Spinal cord (tissue), 10 donors: ENCODE measurements around the gene KCNB1. TPM values are rescaled to one million over a fixed set of nuclear protein-coding genes. Genes with fewer than 3 reads are reported as not detected.

ENCODE experiments used
- DNase-seq, 6 donors: peaks; one replicate each; pipeline versions ENCODE4 v3.0.0 to v3.0.0-alpha.2; 2013 to 2015; ENCODE audit warnings: low spot score in 6 of 6, low read depth in 4 of 6
- H3K27ac ChIP-seq: one replicate; pipeline ENCODE4 v1.5.1; 2013; ENCODE audit warnings: low read depth, low read length, control low read depth
- H3K27me3 ChIP-seq: one replicate; pipeline ENCODE4 v1.6.1; 2013; ENCODE audit warnings: low read length; ENCODE audit not compliant: control insufficient read depth, insufficient read depth
- H3K36me3 ChIP-seq: one replicate; pipeline ENCODE4 v1.6.1; 2013; ENCODE audit warnings: low read length; ENCODE audit not compliant: control insufficient read depth, insufficient read depth
- H3K4me1 ChIP-seq: one replicate; pipeline ENCODE4 v1.6.1; 2013; ENCODE audit warnings: low read length; ENCODE audit not compliant: control insufficient read depth, insufficient read depth
- H3K4me3 ChIP-seq: one replicate; pipeline ENCODE4 v1.5.1; 2013; ENCODE audit warnings: low read depth, low read length, control low read depth
- H3K9me3 ChIP-seq: one replicate; pipeline ENCODE4 v1.6.1; 2013; ENCODE audit warnings: low read length; ENCODE audit not compliant: control insufficient read depth, insufficient read depth
- WGBS: methylation state at CpG from one replicate; pipeline ENCODE4 v1.1.5; 2013; ENCODE audit warnings: missing lambda C conversion rate; ENCODE audit not compliant: insufficient coverage; 5-methylcytosine and 5-hydroxymethylcytosine counted together
- polyA plus RNA-seq, 2 donors: library from polyadenylated mRNA; unstranded; fragments of 120-200 nt; gene quantifications; one replicate each; pipeline ENCODE4 v1.2.1, GENCODE V29; 2013; ENCODE audit not compliant: insufficient read length in 2 of 2
- total RNA-seq, 2 donors: library from RNA; depleted of rRNA in 1 of 2; stranded (reverse); fragments of 120-200 nt in 1 of 2; fragments of >200 nt in 1 of 2; gene quantifications; one replicate each; pipeline versions ENCODE4 v1.2.3 to v1.2.4, GENCODE V29; 2013 to 2014
- donor health status: healthy.

KCNB1 gene
- total and polyA plus RNA-seq, 4 donors: 8.0 to 46.7 (median 15.1) TPM

GRCh38 chr20:49447946-49448809 is 34.3 kb downstream of the KCNB1 start:
- Histone ChIP-seq H3K4me3 (no peak overlapping the region), H3K36me3 (peaks cover 6% of the 10 kb centered on the region), H3K4me1 (peaks cover 54% of the 10 kb centered on the region), H3K9me3 (no peaks in the 10 kb centered on the region), H3K27ac (peak overlapping the region; percentile 25), H3K27me3 (peaks cover 8% of the 10 kb centered on the region)
- peak in 1 of 6 donors; percentile 50 for DNase-seq
- 59% methylated on average over 3 of the region's 5 CpGs for WGBS

- peaks cover 6% of the 10 kb centered on the region for H3K36me3 ChIP-seq
- peaks cover 50% of the 10 kb centered on the region for H3K4me1 ChIP-seq
- no peak overlapping the region for H3K4me3 ChIP-seq
- H3K27ac ChIP-seq: no peak overlapping the region
- H3K27me3 ChIP-seq: peaks cover 8% of the 10 kb centered on the region
- 97% methylated on average over 6 of the region's 6 CpGs for WGBS
- H3K9me3 ChIP-seq: no peaks in the 10 kb centered on the region
- DNase-seq: no peak
Measured at GRCh38 chr20:49447364-49447763, 35.1 kb downstream of the KCNB1 start.

GRCh38 chr20:49446808-49447207 is 35.7 kb downstream of the KCNB1 start:
- WGBS: 31% methylated on average over 2 of the region's 5 CpGs
- peaks cover 6% of the 10 kb centered on the region for H3K36me3 ChIP-seq
- H3K4me1 ChIP-seq: peaks cover 45% of the 10 kb centered on the region
- H3K27me3 ChIP-seq: peaks cover 8% of the 10 kb centered on the region
- H3K4me3 ChIP-seq: no peak overlapping the region
- no peak overlapping the region for H3K27ac ChIP-seq
- H3K9me3 ChIP-seq: no peaks in the 10 kb centered on the region
- peak in 2 of 6 donors; percentile 57 to 86 for DNase-seq

GRCh38 chr20:49446080-49446479 is 36.4 kb downstream of the KCNB1 start:
- WGBS: 95% methylated on average over 3 of the region's 3 CpGs
- H3K27ac ChIP-seq: no peak overlapping the region
- H3K4me1 ChIP-seq: peaks cover 39% of the 10 kb centered on the region
- no peak for DNase-seq
- H3K9me3 ChIP-seq: no peaks in the 10 kb centered on the region
- H3K27me3 ChIP-seq: peaks cover 8% of the 10 kb centered on the region
- H3K4me3 ChIP-seq: no peak overlapping the region
- peaks cover 6% of the 10 kb centered on the region for H3K36me3 ChIP-seq

GRCh38 chr20:49445176-49445575 is 37.3 kb downstream of the KCNB1 start:
- Histone ChIP-seq H3K27me3 (peaks cover 8% of the 10 kb centered on the region), H3K4me1 (peaks cover 34% of the 10 kb centered on the region), H3K4me3 (no peak overlapping the region), H3K36me3 (peaks cover 6% of the 10 kb centered on the region), H3K27ac (no peak overlapping the region), H3K9me3 (no peaks in the 10 kb centered on the region)
- DNase-seq: no peak
- WGBS: 63% methylated on average over 4 of the region's 5 CpGs

- Histone ChIP-seq H3K36me3 (peaks cover 6% of the 10 kb centered on the region), H3K27me3 (peaks cover 8% of the 10 kb centered on the region), H3K4me1 (peaks cover 30% of the 10 kb centered on the region), H3K9me3 (no peaks in the 10 kb centered on the region), H3K4me3 (no peak overlapping the region), H3K27ac (no peak overlapping the region)
- 100% methylated on average over 1 of the region's 1 CpG for WGBS
- DNase-seq: no peak
Measured at GRCh38 chr20:49444553-49444990, 37.9 kb downstream of the KCNB1 start.

GRCh38 chr20:49437057-49437456 is 45.4 kb downstream of the KCNB1 start:
- Histone ChIP-seq H3K9me3 (no peaks in the 10 kb centered on the region), H3K4me1 (peaks cover 10% of the 10 kb centered on the region), H3K27me3 (no peaks in the 10 kb centered on the region), H3K36me3 (peaks cover 4% of the 10 kb centered on the region), H3K27ac (no peak overlapping the region), H3K4me3 (no peak overlapping the region)
- DNase-seq: no peak
- WGBS: 78% methylated on average over 3 of the region's 3 CpGs

GRCh38 chr20:49435639-49436038 is 46.8 kb downstream of the KCNB1 start:
- Histone ChIP-seq H3K4me1 (peaks cover 10% of the 10 kb centered on the region), H3K36me3 (peaks cover 4% of the 10 kb centered on the region), H3K27me3 (no peaks in the 10 kb centered on the region), H3K27ac (no peak overlapping the region), H3K4me3 (no peak overlapping the region), H3K9me3 (no peaks in the 10 kb centered on the region)
- 95% methylated on average over 5 of the region's 5 CpGs for WGBS
- DNase-seq: no peak

GRCh38 chr20:49433333-49433732 is 49.1 kb downstream of the KCNB1 start:
- Histone ChIP-seq H3K27me3 (no peaks in the 10 kb centered on the region), H3K4me1 (peaks cover 10% of the 10 kb centered on the region), H3K36me3 (peaks cover 4% of the 10 kb centered on the region), H3K4me3 (no peak overlapping the region), H3K9me3 (no peaks in the 10 kb centered on the region), H3K27ac (no peak overlapping the region)
- peak in 1 of 6 donors; percentile 73 for DNase-seq
- 33% methylated on average over 9 of the region's 10 CpGs for WGBS

- no peaks in the 10 kb centered on the region for H3K27me3 ChIP-seq
- peak in 1 of 6 donors; percentile 82 for DNase-seq
- no peaks in the 10 kb centered on the region for H3K9me3 ChIP-seq
- peaks cover 14% of the 10 kb centered on the region for H3K4me1 ChIP-seq
- no peak overlapping the region for H3K27ac ChIP-seq
- 50% methylated on average over 1 of the region's 3 CpGs for WGBS
- peaks cover 4% of the 10 kb centered on the region for H3K36me3 ChIP-seq
- H3K4me3 ChIP-seq: no peak overlapping the region
Measured at GRCh38 chr20:49432550-49432949, 49.9 kb downstream of the KCNB1 start.
